H1 (cell line): ENCODE results near the gene SPARCL1. TPM values are rescaled to one million over a fixed set of nuclear protein-coding genes. Genes with fewer than 3 reads are reported as not detected.

Source experiments
- CTCF ChIA-PET: fragments of 300-600 bp; sonication (Branson Sonifier 250); formaldehyde crosslinking; loops from one replicate; lab custom pipeline; 2021; ENCODE audit not compliant: partially characterized antibody; lab: Charles Lee
- POLR2A ChIA-PET: fragments of 300-600 bp; sonication (Branson Sonifier 250); formaldehyde crosslinking; loops from one replicate; lab custom pipeline; 2021; ENCODE audit warnings: inconsistent platforms; ENCODE audit not compliant: partially characterized antibody; lab: Charles Lee
- DNase-seq, 2 experiments: peaks; one replicate each; pipeline versions ENCODE4 v3.0.0 to v3.0.0-alpha.2; 2010 to 2022; ENCODE audit warnings: low spot score in 2 of 2, low read depth in 1 of 2, mixed read lengths in 1 of 2
- FAIRE-seq: peaks from 2 replicates; lab custom pipeline; 2011; peaks lifted over from hg19 to GRCh38; lab: Jason Lieb, UNC
- H2AFZ ChIP-seq: 2 replicates; pipeline ENCODE4 v1.8.1; 2012; ENCODE audit warnings: low read length, inconsistent platforms
- H2AK5ac ChIP-seq: 2 replicates; pipeline ENCODE4 v1.6.1; 2013; ENCODE audit warnings: low read depth, low read length
- H2BK120ac ChIP-seq: replicated peaks from 2 replicates; pipeline ENCODE3; 2013; ENCODE audit warnings: low read depth, low read length, inconsistent platforms
- H2BK12ac ChIP-seq: 2 replicates; pipeline ENCODE4 v1.6.1; 2013; ENCODE audit warnings: low read depth, low read length
- H2BK15ac ChIP-seq: 2 replicates; pipeline ENCODE4 v1.6.1; 2013; ENCODE audit warnings: low read length
- H2BK20ac ChIP-seq: 2 replicates; pipeline ENCODE4 v1.6.1; 2013; ENCODE audit warnings: low read length
- H2BK5ac ChIP-seq: 2 replicates; pipeline ENCODE4 v1.6.1; 2013; ENCODE audit warnings: low read depth, low read length
- H3K14ac ChIP-seq: 2 replicates; pipeline ENCODE4 v1.6.1; 2013; ENCODE audit warnings: inconsistent platforms; ENCODE audit not compliant: insufficient read length
- H3K18ac ChIP-seq: 2 replicates; pipeline ENCODE4 v1.6.1; 2013; ENCODE audit warnings: low read length; ENCODE audit errors: extremely low read depth
- H3K23ac ChIP-seq: 2 replicates; pipeline ENCODE4 v1.6.1; 2013; ENCODE audit warnings: inconsistent platforms; ENCODE audit not compliant: insufficient read length
- H3K23me2 ChIP-seq: 2 replicates; pipeline ENCODE4 v1.6.1; 2013; ENCODE audit warnings: low read depth, low read length
- H3K27ac ChIP-seq: 2 replicates; pipeline ENCODE4 v1.6.1; 2011; ENCODE audit warnings: low read depth, low read length, inconsistent platforms
- H3K27me3 ChIP-seq, 4 experiments: replicated peaks in 1 of 4; 1 replicate in 1 of 4; 2 replicates in 3 of 4; pipeline versions ENCODE4 v1.6.1 to v1.8.1; 2011 to 2013; ENCODE audit warnings: low read length in 3 of 4, mild to moderate bottlenecking in 3 of 4, inconsistent platforms in 2 of 4, mixed read lengths in 2 of 4, moderate library complexity in 1 of 4; ENCODE audit not compliant: control insufficient read depth in 3 of 4, insufficient read depth in 3 of 4; ENCODE audit errors: extremely low read depth in 1 of 4
- H3K36me3 ChIP-seq, 4 experiments: 2 replicates each; pipeline versions ENCODE4 v1.6.1 to v1.8.1; 2011 to 2013; ENCODE audit warnings: mild to moderate bottlenecking in 4 of 4, low read length in 3 of 4, moderate library complexity in 2 of 4, control low read depth in 1 of 4, inconsistent platforms in 1 of 4; ENCODE audit not compliant: insufficient read depth in 4 of 4, control insufficient read depth in 2 of 4
- H3K4ac ChIP-seq: replicated peaks from 2 replicates; pipeline ENCODE3; 2013; ENCODE audit warnings: low read length, low read depth, mixed read lengths, inconsistent platforms; ENCODE audit not compliant: insufficient read length
- H3K4me1 ChIP-seq, 4 experiments: replicated peaks in 1 of 4; 1 replicate in 1 of 4; 2 replicates in 3 of 4; pipeline versions ENCODE4 v1.6.1 to v1.8.1; 2011 to 2013; ENCODE audit warnings: low read length in 3 of 4, inconsistent platforms in 2 of 4, mixed read lengths in 1 of 4; ENCODE audit not compliant: insufficient read depth in 4 of 4, control insufficient read depth in 3 of 4
- H3K4me2 ChIP-seq, 2 experiments: 2 replicates each; pipeline versions ENCODE4 v1.6.1 to v1.8.1; 2011 to 2013; ENCODE audit warnings: low read depth in 2 of 2, low read length in 2 of 2, control low read depth in 1 of 2, inconsistent platforms in 1 of 2, mild to moderate bottlenecking in 1 of 2; ENCODE audit not compliant: insufficient read depth in 1 of 2
- H3K4me3 ChIP-seq, 4 experiments: fragments of 200-600, 300-600 bp in 1 of 4; sonication (generic), shearing (Covaris generic), sonication (Bioruptor Twin) in 1 of 4; 2 replicates each; pipeline versions ENCODE4 v1.5.1 to v1.8.1; 2011 to 2016; ENCODE audit warnings: low read length in 4 of 4, low read depth in 3 of 4, control low read depth in 2 of 4, inconsistent platforms in 2 of 4, mild to moderate bottlenecking in 2 of 4, mixed read lengths in 1 of 4, moderate library complexity in 1 of 4; ENCODE audit not compliant: insufficient read depth in 2 of 4; ENCODE audit errors: extremely low read depth in 1 of 4
- H3K56ac ChIP-seq: replicated peaks from 2 replicates; pipeline ENCODE3; 2013; ENCODE audit warnings: low read depth, mild to moderate bottlenecking, mixed read lengths, low read length, inconsistent platforms; ENCODE audit not compliant: insufficient read length
- H3K79me1 ChIP-seq: 2 replicates; pipeline ENCODE4 v1.6.1; 2013; ENCODE audit warnings: low read depth, low read length, control low read depth
- H3K79me2 ChIP-seq, 2 experiments: 2 replicates each; pipeline versions ENCODE4 v1.6.1 to v1.8.1; 2012 to 2013; ENCODE audit warnings: low read length in 2 of 2, mild to moderate bottlenecking in 2 of 2, inconsistent platforms in 1 of 2; ENCODE audit not compliant: insufficient read depth in 2 of 2, control insufficient read depth in 1 of 2
- H3K9ac ChIP-seq, 4 experiments: replicated peaks in 1 of 4; 1 replicate in 1 of 4; 2 replicates in 3 of 4; pipeline versions ENCODE4 v1.6.1 to v1.8.1; 2011 to 2013; ENCODE audit warnings: low read depth in 3 of 4, low read length in 3 of 4, control low read depth in 2 of 4, mild to moderate bottlenecking in 2 of 4, moderate library complexity in 2 of 4, inconsistent platforms in 1 of 4; ENCODE audit errors: extremely low read depth in 1 of 4
- H3K9me3 ChIP-seq, 2 experiments: 2 replicates each; pipeline versions ENCODE4 v1.6.1 to v1.8.1; 2012 to 2013; ENCODE audit warnings: mild to moderate bottlenecking in 2 of 2, moderate library complexity in 2 of 2, control low read depth in 1 of 2, inconsistent platforms in 1 of 2, low read depth in 1 of 2, low read length in 1 of 2, mixed read lengths in 1 of 2; ENCODE audit not compliant: insufficient read depth in 2 of 2
- H4K20me1 ChIP-seq, 2 experiments: replicated peaks in 1 of 2; 2 replicates each; pipeline versions ENCODE3 to v1.8.1; 2011 to 2013; ENCODE audit warnings: inconsistent platforms in 2 of 2, low read length in 2 of 2, mild to moderate bottlenecking in 1 of 2; ENCODE audit not compliant: insufficient read depth in 2 of 2, control insufficient read depth in 1 of 2
- H4K5ac ChIP-seq: 2 replicates; pipeline ENCODE4 v1.6.1; 2013; ENCODE audit warnings: low read length, low read depth, mixed read lengths, inconsistent platforms; ENCODE audit not compliant: insufficient read length
- H4K8ac ChIP-seq: 2 replicates; pipeline ENCODE4 v1.8.0; 2013; ENCODE audit warnings: mild to moderate bottlenecking, moderate library complexity, low read length, inconsistent platforms; ENCODE audit not compliant: insufficient read depth; ENCODE audit errors: extremely low read depth
- H4K91ac ChIP-seq: replicated peaks from 2 replicates; pipeline ENCODE3; 2013; ENCODE audit warnings: low read length, mixed read lengths, inconsistent platforms; ENCODE audit not compliant: insufficient read length
- BCL11A ChIP-seq, 2 experiments: IDR thresholded peaks; one replicate each; pipeline ENCODE4 v1.6.1; 2011; ENCODE audit warnings: low read depth in 2 of 2, low read length in 2 of 2, mild to moderate bottlenecking in 2 of 2
- CBX5 ChIP-seq: fragments of 300-800, 300-1000 bp; sonication (generic); IDR thresholded peaks from 2 replicates; pipeline ENCODE4 v1.7.1; 2016; ENCODE audit warnings: antibody characterized with exemption, low read length, low read depth
- CBX8 ChIP-seq: fragments of 300-800, 300-1000 bp; sonication (generic); IDR thresholded peaks from 2 replicates; pipeline ENCODE4 v1.7.1; 2016; ENCODE audit warnings: low read depth, low read length, borderline replicate concordance
- CTCF ChIP-seq, 3 experiments: IDR thresholded peaks; 1 replicate in 2 of 3; 2 replicates in 1 of 3; pipeline versions ENCODE4 v1.5.1 to v1.6.1; 2011; ENCODE audit warnings: low read length in 3 of 3, mild to moderate bottlenecking in 3 of 3, inconsistent platforms in 2 of 3, low read depth in 1 of 3, moderate library complexity in 1 of 3; ENCODE audit not compliant: insufficient read depth in 1 of 3; ENCODE audit errors: control extremely low read depth in 1 of 3
- JUN ChIP-seq: IDR thresholded peaks from 2 replicates; pipeline ENCODE4 v1.6.1; 2011; ENCODE audit warnings: low read depth, mild to moderate bottlenecking, improper control_type of control experiment, low read length
- NRF1 ChIP-seq: IDR thresholded peaks from 2 replicates; pipeline ENCODE4 v1.6.1; 2011; ENCODE audit warnings: mild to moderate bottlenecking, low read depth, low read length, improper control_type of control experiment
- RAD21 ChIP-seq, 2 experiments: IDR thresholded peaks in 1 of 2; conservative IDR thresholded peaks in 1 of 2; 2 replicates each; pipeline ENCODE4 v1.6.1; 2011; ENCODE audit warnings: low read depth in 2 of 2, low read length in 2 of 2, improper control_type of control experiment in 1 of 2, inconsistent platforms in 1 of 2, mild to moderate bottlenecking in 1 of 2, moderate library complexity in 1 of 2
- RBBP5 ChIP-seq: IDR thresholded peaks from 2 replicates; pipeline ENCODE4 v1.7.1; 2012; ENCODE audit warnings: low read depth, mild to moderate bottlenecking, inconsistent platforms, low read length, moderate library complexity, borderline replicate concordance
- SIRT6 ChIP-seq: IDR thresholded peaks from one replicate; pipeline ENCODE4 v1.7.1; 2012; ENCODE audit warnings: low read length, inconsistent platforms
- WGBS, 2 experiments: shearing (Covaris generic) in 1 of 2; methylation state at CpG; one replicate each; pipeline versions ENCODE4 v1.1.6 to v1.1.7; 2013 to 2015; ENCODE audit warnings: low lambda C conversion rate in 2 of 2, mixed read lengths in 2 of 2, inconsistent platforms in 1 of 2, low coverage in 1 of 2, missing lambda C conversion rate in 1 of 2; ENCODE audit not compliant: insufficient replicate concordance in 2 of 2, insufficient coverage in 1 of 2, insufficient read length in 1 of 2; ENCODE audit errors: extremely low coverage in 1 of 2, missing lambda C conversion rate in 1 of 2; 5-methylcytosine and 5-hydroxymethylcytosine counted together
- polyA plus RNA-seq, 7 experiments: library from polyadenylated mRNA; depleted of rRNA in 3 of 7; stranded (reverse) in 5 of 7; unstranded in 2 of 7; fragments of >200 nt in 5 of 7; fragments of 200-250 nt in 2 of 7; gene quantifications; 1 replicate in 5 of 7; 2 replicates in 1 of 7; 4 replicates in 1 of 7; pipeline versions ENCODE4 v1.2.1 to v1.2.3, GENCODE V29; 2011 to 2013; ENCODE audit warnings: missing spikeins in 2 of 7, mixed read lengths in 2 of 7
- total RNA-seq: library from RNA; stranded (reverse); fragmentation: NEBNext Ultra II Directional; extraction: Animal tissue kit (Norgen Biotek cat#: 25700); gene quantifications from 2 replicates; pipeline ENCODE4 v1.2.1, GENCODE V29; 2021

The SPARCL1 gene
- total and polyA plus RNA-seq, 2 of the 8 experiments (the other 6 are each of a cell fraction or from before 2014, with no cell fraction given): 0.48 to 0.51 TPM

GRCh38 chr4:87543835-87544461, 14.8 kb upstream of the SPARCL1 start:
- Histone ChIP-seq H3K23ac (no peak overlapping the region), H4K5ac (no peak overlapping the region), H2BK12ac (no peak overlapping the region; the same call in 1 of the 2 replicates), H3K79me1 (no peaks in the 10 kb centered on the region), H4K91ac (no peak overlapping the region), H3K4ac (no peak overlapping the region), H3K9ac (no peak overlapping the region), H3K79me2 (no peaks in the 10 kb centered on the region), H4K8ac (no peak overlapping the region), H4K20me1 (no peaks in the 10 kb centered on the region), H2AK5ac (no peak overlapping the region), H2BK120ac (peak overlapping the region; percentile 29), H2BK20ac (0 out of 2 replicates have a peak overlapping the region, but pooled peaks have one; percentile 57), H3K4me2 (no peak overlapping the region), H3K9me3 (no peaks in the 10 kb centered on the region), H3K18ac (no peak overlapping the region), H2BK15ac (no peak overlapping the region), H3K4me3 (no peak overlapping the region), H3K27ac (no peak overlapping the region), H3K27me3 (no peaks in the 10 kb centered on the region), H2AFZ (peak overlapping the region; percentile 86; the same call in 1 of the 2 replicates), H3K14ac (no peak overlapping the region), H3K4me1 (peaks cover 0 to 2% (median under 1%) of the 10 kb centered on the region in 4 experiments; a peak in 2 of 7 replicates), H3K23me2 (no peaks in the 10 kb centered on the region), H2BK5ac (no peak overlapping the region), H3K36me3 (no peaks in the 10 kb centered on the region), H3K56ac (no peak overlapping the region)
- FAIRE-seq: peak; percentile 69
- 14% methylated on average over 3 of the region's 3 CpGs; no CpG with 5 or more reads in 1 of the 2 experiments for WGBS, 2 experiments
- no peak for TF ChIP-seq NRF1
- TF ChIP-seq JUN: no peak
- peak in 2 of 3 experiments; percentile 61 to 71; a peak in 3 of 4 replicates for TF ChIP-seq CTCF (IDR thresholded peaks at IDR 0.05; ENCODE audit: control extremely low read depth in 1 of 3, insufficient read depth in 1 of 3, low read depth in 1 of 3, low read length in 3 of 3)
- no peak for TF ChIP-seq RBBP5
- no peak for TF ChIP-seq CBX8
- TF ChIP-seq SIRT6: no peak
- no peak for TF ChIP-seq BCL11A (IDR thresholded peaks at IDR 0.05; ENCODE audit: low read depth in 2 of 2, low read length in 2 of 2)
- no peak for TF ChIP-seq CBX5
- TF ChIP-seq RAD21 (IDR thresholded peaks at IDR 0.05 in 1 of 2, conservative IDR thresholded peaks at IDR 0.05 in 1 of 2; ENCODE audit: low read depth in 2 of 2, low read length in 2 of 2): peak; percentile 78 to 86
- no peak for DNase-seq
- ChIA-PET CTCF (interaction anchor here (0.6 to 3.9 kb wide), 36 partner anchors 8 to 666 kb away, joined by 3 to 49 read pairs (median 4); partner anchors contain the start of gene SPARCL1), POLR2A (interaction anchor here (1.2 kb wide), 1 partner anchor 13 kb away, joined by 3 read pairs; no protein-coding TSS in a partner anchor)
